ENCODE results near the gene CELSR1. TPM values are rescaled to one million over a fixed set of nuclear protein-coding genes. Genes with fewer than 3 reads are reported as not detected.

CELSR1 gene
- total RNA-seq, 4 donors from 2014 or later: 31.7 to 72.7 (median 54.1) TPM

GRCh38 chr22:46356496-46357480 lies 180.6 kb downstream of the CELSR1 start:
- WGBS, 2 donors: 84 to 89% methylated on average over 18 to 23 of the region's 23 CpGs
- intact Hi-C loops (cut with DNase I; ENCODE audit: low total_unique reads): no loop called here
- no peak for DNase-seq (ENCODE audit: low spot score in 2 of 2)
- no peak overlapping the region for H3K4me3 ChIP-seq (ENCODE audit: low read depth, poor library complexity, severe bottlenecking)
- TF ChIP-seq POLR2A (IDR thresholded peaks at IDR 0.05) (no peak), CTCF (IDR thresholded peaks at IDR 0.05) (no peak)

GRCh38 chr22:46355996-46356471 lies 181.4 kb downstream of the CELSR1 start:
- DNase-seq (ENCODE audit: low spot score in 2 of 2): no peak
- TF ChIP-seq POLR2A (IDR thresholded peaks at IDR 0.05) (no peak), CTCF (IDR thresholded peaks at IDR 0.05) (no peak)
- intact Hi-C loops (cut with DNase I; ENCODE audit: low total_unique reads): no loop called here
- H3K4me3 ChIP-seq (ENCODE audit: low read depth, poor library complexity, severe bottlenecking): no peak overlapping the region
- 73 to 83% methylated on average over 11 of the region's 12 CpGs for WGBS, 2 donors

GRCh38 chr22:46355369-46355995 lies 181.9 kb downstream of the CELSR1 start:
- no peak overlapping the region for H3K4me3 ChIP-seq (ENCODE audit: low read depth, poor library complexity, severe bottlenecking)
- TF ChIP-seq POLR2A (IDR thresholded peaks at IDR 0.05) (no peak), CTCF (IDR thresholded peaks at IDR 0.05) (no peak)
- DNase-seq (ENCODE audit: low spot score in 2 of 2): no peak
- 40 to 47% methylated on average over 15 to 22 of the region's 22 CpGs for WGBS, 2 donors
- intact Hi-C loops (cut with DNase I; ENCODE audit: low total_unique reads): no loop called here

GRCh38 chr22:46354993-46355305 lies 182.5 kb downstream of the CELSR1 start:
- 82 to 90% methylated on average over 7 of the region's 7 CpGs for WGBS, 2 donors
- DNase-seq (ENCODE audit: low spot score in 2 of 2): no peak
- no peak overlapping the region for H3K4me3 ChIP-seq (ENCODE audit: low read depth, poor library complexity, severe bottlenecking)
- intact Hi-C loops (cut with DNase I; ENCODE audit: low total_unique reads): no loop called here
- TF ChIP-seq CTCF (IDR thresholded peaks at IDR 0.05) (no peak), POLR2A (IDR thresholded peaks at IDR 0.05) (no peak)

GRCh38 chr22:46354176-46354992 lies 183.0 kb downstream of the CELSR1 start:
- DNase-seq (ENCODE audit: low spot score in 2 of 2): no peak
- H3K4me3 ChIP-seq (ENCODE audit: low read depth, poor library complexity, severe bottlenecking): no peak overlapping the region
- WGBS, 2 donors: 67 to 69% methylated on average over 16 to 21 of the region's 21 CpGs
- intact Hi-C loops (cut with DNase I; ENCODE audit: low total_unique reads): no loop called here
- TF ChIP-seq CTCF (IDR thresholded peaks at IDR 0.05) (no peak), POLR2A (IDR thresholded peaks at IDR 0.05) (no peak)

Measured in lower leg skin (tissue), 4 donors.